GM18858 (cell line): ENCODE data around the gene GOLPH3.
"Not testable (repeated sequence)": the region's sequence is repeated elsewhere in the genome, so short reads cannot be mapped to it uniquely, and the experiment has no call there.

ENCODE experiments used
- ATAC-seq: cut with Tn5 transposase; IDR thresholded peaks from one replicate; pipeline ENCODE4 v1.9.1; 2021; ENCODE audit not compliant: unreplicated experiment

Gene GOLPH3

DNA sequence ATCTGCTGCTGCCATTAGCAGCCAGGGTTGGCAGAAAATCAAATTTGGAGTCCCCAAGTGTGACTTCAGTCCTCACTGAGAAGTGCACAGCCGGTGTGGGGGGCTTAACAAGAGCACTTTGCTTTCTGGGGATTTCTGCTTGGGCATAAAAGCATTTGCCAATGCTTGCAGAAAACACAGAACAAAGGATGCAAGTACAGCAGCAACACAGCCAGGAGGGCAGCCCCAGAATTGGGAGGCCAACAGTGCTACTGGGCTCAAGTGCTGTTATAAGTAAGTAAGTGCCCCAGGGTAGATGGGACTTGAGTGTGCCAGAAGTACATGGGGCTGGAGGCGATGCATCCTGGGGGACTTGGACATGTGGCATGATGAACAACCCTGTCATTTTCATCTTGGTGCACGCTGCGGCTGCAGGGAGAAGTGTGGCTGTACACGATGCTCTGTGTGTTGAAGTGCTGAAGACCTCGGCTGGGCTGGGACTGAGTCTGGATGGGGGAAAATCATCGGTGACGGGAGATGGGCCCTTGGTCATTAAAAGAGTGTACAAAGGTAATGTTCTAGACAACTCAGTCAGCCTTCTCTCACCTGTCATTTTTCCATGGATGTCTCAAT, 73.3 kb downstream of the GOLPH3 start:
- no peak for ATAC-seq

- no peak for ATAC-seq
Measured at GRCh38 chr5:32100230-32100629, 73.9 kb downstream of the GOLPH3 start.

- ATAC-seq = no peak
Measured at GRCh38 chr5:32099486-32100035, 74.6 kb downstream of the GOLPH3 start.

- ATAC-seq = no peak
Measured at GRCh38 chr5:32098890-32099310, 75.2 kb downstream of the GOLPH3 start.

GRCh38 chr5:32098291-32098690, 75.8 kb downstream of the GOLPH3 start:
- no peak for ATAC-seq

- ATAC-seq = no peak
Measured at GRCh38 chr5:32096891-32097595, 77.1 kb downstream of the GOLPH3 start.

DNA sequence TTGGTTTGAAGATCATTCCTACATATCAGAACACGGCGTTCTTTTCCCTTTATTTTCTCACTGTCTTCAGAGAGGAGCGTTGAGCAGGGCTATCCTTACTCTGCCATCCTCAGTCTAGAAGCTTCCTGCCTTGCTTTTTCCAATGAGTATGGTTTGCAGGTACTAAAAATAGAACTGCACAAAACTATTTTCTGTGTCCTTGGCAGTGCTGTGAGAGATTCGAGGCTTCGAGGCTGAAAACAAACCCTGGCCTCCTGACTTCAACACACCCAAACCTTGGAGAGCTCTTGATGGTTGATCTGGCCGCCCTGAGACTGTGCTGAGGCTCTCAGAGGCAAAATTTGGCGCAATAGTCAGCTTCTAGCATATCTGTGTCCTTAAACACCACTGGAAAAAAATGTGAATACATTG, 78.9 kb downstream of the GOLPH3 start:
- no peak for ATAC-seq

DNA sequence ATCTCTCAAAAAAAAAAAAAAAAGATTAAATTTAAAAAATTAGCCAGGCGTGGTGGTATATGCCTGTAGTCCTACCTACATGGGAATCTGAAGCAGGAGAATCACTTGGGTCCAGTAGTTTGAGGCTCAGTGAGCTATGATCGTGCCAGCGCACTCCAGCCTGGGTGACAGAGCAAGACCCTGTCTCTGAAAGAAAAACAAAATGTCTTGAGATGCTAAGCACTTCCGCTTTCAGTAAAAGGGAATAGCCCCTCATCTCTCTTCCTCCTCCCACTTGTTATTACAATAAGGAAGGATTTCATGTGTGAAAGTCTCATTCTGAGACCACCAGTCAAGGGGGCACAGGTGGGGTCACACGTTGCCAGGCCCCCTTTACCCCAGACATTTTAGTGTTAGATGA, 79.4 kb downstream of the GOLPH3 start:
- ATAC-seq = no peak

DNA sequence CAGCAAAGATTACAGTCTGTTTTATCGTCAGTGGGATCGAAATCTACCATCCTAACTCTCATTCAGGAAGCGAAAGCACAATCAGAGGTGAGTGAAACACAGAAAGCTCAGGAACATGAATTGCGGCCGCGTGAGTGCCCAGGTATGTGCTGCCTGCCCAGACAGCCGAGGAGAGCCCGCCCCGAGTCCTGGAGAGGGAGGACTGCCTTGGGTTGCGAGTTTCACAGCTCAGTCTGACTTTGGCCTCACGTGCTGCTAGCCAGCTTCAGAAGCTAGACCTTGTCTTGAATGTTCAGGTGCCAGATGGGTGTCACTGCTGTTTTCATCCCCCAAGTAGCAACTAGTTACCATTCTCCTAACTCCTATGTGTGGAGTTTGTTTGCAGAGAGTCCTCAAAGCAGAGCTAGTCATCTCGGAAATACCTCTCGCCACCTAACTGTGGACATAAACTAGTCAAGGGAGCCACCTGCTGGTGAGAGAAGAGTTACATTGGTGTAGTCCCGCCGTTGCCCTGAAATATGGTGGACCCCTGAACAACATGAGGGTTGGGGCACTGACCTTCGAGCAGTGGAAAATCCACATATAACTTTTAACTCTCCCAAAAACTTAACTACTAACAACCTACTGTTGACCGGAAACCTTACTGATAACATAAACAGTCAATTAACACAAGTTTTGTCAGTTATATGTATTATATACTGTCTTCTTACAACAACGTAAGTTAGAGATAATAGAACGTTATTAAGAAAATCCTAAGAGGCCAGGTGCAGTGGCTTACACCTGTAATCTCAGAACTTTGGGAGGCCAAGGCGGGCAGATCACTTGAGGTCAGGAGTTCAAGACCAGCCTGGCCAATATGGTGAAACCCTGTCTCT, 80.9 kb downstream of the GOLPH3 start:
- peak; percentile 87 for ATAC-seq

GRCh38 chr5:32090755-32091128, 83.4 kb downstream of the GOLPH3 start:
- ATAC-seq = no peak

- ATAC-seq = no peak
Measured at GRCh38 chr5:32090026-32090754, 83.9 kb downstream of the GOLPH3 start.

DNA sequence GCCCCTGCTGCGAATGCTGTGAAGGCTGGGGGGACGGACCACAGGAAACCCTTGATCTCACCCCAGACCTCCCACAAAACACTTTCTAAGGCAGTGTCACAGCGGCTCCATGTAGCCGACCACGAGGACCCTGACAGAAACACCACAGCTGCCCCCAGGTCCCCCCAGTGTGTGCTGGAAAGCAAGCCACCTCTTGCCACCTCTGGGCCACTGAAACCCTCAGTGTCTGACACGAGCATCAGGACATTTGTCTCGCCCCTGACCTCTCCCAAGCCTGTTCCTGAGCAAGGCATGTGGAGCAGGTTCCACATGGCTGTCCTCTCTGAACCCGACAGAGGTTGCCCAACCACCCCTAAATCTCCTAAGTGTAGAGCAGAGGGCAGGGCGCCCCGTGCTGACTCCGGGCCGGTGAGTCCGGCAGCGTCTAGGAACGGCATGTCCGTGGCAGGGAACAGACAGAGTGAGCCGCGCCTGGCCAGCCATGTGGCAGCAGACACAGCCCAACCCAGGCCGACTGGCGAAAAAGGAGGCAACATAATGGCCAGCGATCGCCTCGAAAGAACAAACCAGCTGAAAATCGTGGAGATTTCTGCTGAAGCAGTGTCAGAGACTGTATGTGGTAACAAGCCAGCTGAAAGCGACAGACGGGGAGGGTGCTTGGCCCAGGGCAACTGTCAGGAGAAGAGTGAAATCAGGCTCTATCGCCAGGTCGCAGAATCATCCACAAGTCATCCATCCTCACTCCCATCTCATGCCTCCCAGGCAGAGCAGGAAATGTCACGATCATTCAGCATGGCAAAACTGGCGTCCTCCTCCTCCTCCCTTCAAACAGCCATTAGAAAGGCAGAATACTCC, 84.7 kb downstream of the GOLPH3 start:
- ATAC-seq = no peak

DNA sequence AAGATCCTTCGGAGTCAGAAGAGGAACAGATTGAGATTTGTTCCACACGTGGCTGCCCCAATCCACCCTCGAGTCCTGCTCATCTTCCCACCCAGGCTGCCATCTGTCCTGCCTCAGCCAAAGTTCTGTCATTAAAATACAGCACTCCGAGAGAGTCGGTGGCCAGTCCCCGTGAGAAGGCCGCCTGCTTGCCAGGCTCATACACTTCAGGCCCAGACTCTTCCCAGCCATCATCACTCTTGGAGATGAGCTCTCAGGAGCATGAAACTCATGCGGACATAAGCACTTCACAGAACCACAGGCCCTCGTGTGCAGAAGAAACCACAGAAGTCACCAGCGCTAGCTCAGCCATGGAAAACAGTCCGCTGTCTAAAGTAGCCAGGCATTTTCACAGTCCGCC, 85.9 kb downstream of the GOLPH3 start:
- no peak for ATAC-seq

DNA sequence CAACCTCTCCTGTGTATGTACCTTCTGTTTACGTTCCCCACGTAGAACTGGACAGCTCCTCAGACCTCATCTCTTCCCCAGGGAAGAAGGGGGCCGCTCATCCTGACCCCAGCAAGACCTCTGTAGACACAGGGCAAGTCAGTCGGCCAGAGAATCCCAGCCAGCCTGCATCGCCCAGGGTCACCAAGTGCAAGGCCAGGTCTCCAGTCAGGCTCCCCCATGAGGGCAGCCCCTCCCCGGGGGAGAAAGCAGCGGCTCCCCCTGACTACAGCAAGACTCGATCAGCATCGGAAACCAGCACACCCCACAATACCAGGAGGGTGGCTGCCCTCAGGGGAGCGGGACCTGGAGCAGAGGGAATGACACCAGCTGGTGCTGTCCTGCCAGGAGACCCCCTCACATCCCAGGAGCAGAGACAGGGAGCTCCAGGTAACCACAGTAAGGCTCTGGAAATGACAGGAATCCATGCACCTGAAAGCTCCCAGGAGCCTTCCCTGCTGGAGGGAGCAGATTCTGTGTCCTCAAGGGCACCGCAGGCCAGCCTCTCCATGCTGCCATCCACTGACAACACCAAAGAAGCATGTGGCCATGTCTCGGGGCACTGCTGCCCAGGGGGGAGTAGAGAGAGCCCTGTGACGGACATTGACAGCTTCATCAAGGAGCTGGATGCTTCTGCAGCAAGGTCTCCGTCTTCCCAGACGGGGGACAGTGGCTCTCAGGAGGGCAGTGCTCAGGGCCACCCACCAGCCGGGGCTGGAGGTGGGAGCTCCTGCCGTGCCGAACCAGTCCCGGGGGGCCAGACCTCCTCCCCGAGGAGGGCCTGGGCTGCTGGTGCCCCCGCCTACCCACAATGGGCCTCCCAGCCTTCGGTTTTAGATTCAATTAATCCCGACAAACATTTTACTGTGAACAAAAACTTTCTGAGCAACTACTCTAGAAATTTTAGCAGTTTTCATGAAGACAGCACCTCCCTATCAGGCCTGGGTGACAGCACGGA, 86.7 kb downstream of the GOLPH3 start:
- no peak for ATAC-seq

DNA sequence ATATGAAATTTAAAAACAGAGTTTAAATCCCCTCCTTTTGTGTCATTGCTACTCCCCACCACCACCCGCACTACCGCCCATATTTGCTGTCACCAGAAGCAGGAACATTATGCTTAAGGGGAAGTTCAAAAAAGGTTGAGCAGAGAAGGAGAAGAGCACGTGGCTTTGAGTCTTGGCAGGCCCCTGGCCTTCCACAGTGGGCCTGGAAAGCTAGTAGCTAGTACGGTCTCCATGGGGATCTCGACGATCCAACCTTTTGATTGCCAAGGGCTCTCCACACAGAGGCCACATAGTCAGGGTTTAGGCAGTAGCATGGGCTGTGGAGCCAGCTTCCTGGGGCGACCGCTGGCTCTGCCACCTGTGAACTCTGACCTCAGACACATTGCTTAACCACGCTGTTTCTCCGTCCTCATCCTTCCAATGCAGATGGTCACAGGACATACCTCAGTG, 90.1 kb downstream of the GOLPH3 start:
- no peak for ATAC-seq

GRCh38 chr5:32082701-32083100, 91.4 kb downstream of the GOLPH3 start:
- no peak for ATAC-seq

DNA sequence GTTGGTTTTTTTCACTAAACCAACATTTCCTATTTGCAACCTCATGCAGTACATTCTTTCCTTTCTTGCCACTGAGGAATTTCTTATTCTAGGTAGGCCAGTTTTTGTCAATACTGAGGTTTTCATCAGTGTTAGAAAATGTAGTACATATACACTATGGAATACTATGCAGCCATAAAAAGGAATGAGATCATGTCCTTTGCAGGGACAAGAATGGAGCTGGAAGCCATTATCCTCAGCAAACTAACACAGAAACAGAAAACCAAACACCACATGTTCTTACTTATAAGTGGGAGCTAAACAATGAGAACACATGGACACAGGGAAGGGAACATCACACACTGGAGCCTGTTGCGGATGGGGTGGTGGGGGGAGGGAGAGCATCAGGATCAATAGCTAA, 93.6 kb downstream of the GOLPH3 start:
- ATAC-seq = not testable (repeated sequence)

DNA sequence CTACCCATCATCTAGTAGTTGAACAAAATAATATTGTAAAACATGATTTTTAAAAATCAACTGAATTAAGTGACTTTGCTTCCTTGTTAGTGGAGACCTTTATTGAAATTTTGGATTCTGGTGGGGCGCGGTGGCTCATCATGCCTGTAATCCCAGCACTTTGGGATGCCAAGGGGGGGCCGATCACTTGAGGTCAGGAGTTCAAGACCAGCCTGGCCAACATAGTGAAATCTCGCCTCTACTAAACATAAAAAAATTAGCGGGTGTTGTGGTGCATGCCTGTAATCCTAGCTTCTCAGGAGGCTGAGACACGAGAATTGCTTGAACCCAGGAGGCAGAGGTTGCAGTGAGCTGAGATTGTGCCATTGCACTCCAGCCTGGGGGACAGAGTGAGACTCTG, 95.3 kb downstream of the GOLPH3 start:
- not testable (repeated sequence) for ATAC-seq
